ENCODE measurements around the gene OPRL1.
"Not testable (repeated sequence)": the region's sequence is repeated elsewhere in the genome, so short reads cannot be mapped to it uniquely, and the experiment has no call there.

Gene OPRL1

DNA sequence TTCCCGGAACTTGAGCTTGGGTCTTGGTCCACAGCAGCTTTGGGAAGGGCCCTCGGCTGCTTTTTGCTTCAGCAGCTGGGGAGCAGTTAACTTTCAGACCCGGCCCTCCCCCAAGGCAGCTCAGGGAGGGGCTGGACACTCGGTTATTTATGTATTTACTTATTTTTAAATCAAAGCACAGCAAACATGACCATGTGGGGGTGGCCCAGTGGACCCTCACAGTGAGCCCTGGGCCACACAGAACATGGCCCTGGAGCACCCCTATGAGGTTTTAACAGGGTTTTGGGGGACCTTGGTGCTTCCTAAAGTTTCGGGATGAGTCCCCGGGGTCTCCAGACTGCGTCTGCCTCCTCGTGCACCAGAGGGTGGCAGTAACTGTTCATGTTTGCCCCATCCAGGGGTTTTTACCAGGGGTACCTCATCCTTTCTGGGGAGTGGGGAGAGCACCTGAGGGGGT, 54.1 kb downstream of the OPRL1 start:
- Histone ChIP-seq H3K36me3 (ENCODE audit: control insufficient read depth in 2 of 2, insufficient read depth in 1 of 2, low read length in 2 of 2) (no peaks in the 10 kb centered on the region), H3K27ac (ENCODE audit: extremely low read depth, low read depth, low read length) (no peak overlapping the region), H3K4me3 (ENCODE audit: low read depth, low read length) (no peak overlapping the region), H3K4me1 (ENCODE audit: control insufficient read depth, insufficient read depth, low read length) (no peaks in the 10 kb centered on the region), H3K9me3 (ENCODE audit: control insufficient read depth, insufficient read depth, low read depth, low read length) (no peaks in the 10 kb centered on the region)
- TF ChIP-seq ZNF654 (tag by site-specific recombination; IDR thresholded peaks at IDR 0.05; ENCODE audit: low read depth) (peak; percentile 6; the same call in 1 of the 2 replicates), ZNF473 (tag by site-specific recombination; IDR thresholded peaks at IDR 0.05) (no peak), GLIS2 (tag by site-specific recombination; IDR thresholded peaks at IDR 0.05) (peak; percentile 41; the same call in 1 of the 2 replicates), BCL11A (tag by site-specific recombination; IDR thresholded peaks at IDR 0.05; ENCODE audit: low read depth) (peak; percentile 30; the same call in 1 of the 2 replicates), ZNF341 (tag by site-specific recombination; IDR thresholded peaks at IDR 0.05; ENCODE audit: low read depth) (no peak), KLF16 (tag by site-specific recombination; IDR thresholded peaks at IDR 0.05) (no peak)
- TF ChIP-seq, protein P1, sequence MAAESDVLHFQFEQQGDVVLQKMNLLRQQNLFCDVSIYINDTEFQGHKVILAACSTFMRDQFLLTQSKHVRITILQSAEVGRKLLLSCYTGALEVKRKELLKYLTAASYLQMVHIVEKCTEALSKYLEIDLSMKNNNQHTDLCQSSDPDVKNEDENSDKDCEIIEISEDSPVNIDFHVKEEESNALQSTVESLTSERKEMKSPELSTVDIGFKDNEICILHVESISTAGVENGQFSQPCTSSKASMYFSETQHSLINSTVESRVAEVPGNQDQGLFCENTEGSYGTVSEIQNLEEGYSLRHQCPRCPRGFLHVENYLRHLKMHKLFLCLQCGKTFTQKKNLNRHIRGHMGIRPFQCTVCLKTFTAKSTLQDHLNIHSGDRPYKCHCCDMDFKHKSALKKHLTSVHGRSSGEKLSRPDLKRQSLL (tag by site-specific recombination; IDR thresholded peaks at IDR 0.05) = no peak
- TF ChIP-seq, protein P2, sequence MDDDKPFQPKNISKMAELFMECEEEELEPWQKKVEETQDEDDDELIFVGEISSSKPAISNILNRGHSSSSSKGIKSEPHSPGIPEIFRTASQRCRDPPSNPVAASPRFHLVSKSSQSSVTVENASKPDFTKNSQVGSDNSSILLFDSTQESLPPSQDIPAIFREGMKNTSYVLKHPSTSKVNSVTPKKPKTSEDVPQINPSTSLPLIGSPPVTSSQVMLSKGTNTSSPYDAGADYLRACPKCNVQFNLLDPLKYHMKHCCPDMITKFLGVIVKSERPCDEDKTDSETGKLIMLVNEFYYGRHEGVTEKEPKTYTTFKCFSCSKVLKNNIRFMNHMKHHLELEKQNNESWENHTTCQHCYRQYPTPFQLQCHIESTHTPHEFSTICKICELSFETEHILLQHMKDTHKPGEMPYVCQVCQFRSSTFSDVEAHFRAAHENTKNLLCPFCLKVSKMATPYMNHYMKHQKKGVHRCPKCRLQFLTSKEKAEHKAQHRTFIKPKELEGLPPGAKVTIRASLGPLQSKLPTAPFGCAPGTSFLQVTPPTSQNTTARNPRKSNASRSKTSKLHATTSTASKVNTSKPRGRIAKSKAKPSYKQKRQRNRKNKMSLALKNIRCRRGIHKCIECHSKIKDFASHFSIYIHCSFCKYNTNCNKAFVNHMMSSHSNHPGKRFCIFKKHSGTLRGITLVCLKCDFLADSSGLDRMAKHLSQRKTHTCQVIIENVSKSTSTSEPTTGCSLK (tag by site-specific recombination; IDR thresholded peaks at IDR 0.05) = no peak
- POLR2A ChIA-PET = no interaction called here
- CTCF ChIA-PET = interaction anchor here (0.6 kb wide), 1 partner anchor 140 kb away, joined by 3 read pairs; no protein-coding TSS in a partner anchor

DNA sequence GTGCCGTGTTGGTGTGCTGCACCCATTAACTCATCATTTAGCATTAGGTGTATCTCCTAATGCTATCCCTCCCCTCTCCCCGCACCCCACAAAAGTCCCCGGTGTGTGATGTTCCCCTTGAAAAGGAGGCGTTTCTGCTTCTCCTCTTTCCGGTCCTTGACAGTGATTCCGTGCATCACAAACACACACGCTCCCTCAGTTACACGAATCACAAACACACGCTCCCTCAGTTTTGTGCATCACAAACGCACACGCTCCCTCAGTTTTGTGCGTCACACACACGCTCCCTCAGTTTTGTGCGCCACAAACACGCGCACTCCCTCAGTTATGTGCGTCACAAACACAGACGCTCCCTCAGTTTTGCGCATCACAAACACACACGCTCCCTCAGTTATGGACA, 54.9 kb downstream of the OPRL1 start:
- H3K36me3 ChIP-seq (ENCODE audit: control insufficient read depth in 2 of 2, insufficient read depth in 1 of 2, low read length in 2 of 2); H3K27ac ChIP-seq (ENCODE audit: extremely low read depth, low read depth, low read length); H3K9me3 ChIP-seq (ENCODE audit: control insufficient read depth, insufficient read depth, low read depth, low read length); H3K4me3 ChIP-seq (ENCODE audit: low read depth, low read length); H3K4me1 ChIP-seq (ENCODE audit: control insufficient read depth, insufficient read depth, low read length); CTCF ChIA-PET; POLR2A ChIA-PET: not testable (repeated sequence)
- peak; percentile 69 for TF ChIP-seq ZBTB48 (tag by site-specific recombination; IDR thresholded peaks at IDR 0.05)

DNA sequence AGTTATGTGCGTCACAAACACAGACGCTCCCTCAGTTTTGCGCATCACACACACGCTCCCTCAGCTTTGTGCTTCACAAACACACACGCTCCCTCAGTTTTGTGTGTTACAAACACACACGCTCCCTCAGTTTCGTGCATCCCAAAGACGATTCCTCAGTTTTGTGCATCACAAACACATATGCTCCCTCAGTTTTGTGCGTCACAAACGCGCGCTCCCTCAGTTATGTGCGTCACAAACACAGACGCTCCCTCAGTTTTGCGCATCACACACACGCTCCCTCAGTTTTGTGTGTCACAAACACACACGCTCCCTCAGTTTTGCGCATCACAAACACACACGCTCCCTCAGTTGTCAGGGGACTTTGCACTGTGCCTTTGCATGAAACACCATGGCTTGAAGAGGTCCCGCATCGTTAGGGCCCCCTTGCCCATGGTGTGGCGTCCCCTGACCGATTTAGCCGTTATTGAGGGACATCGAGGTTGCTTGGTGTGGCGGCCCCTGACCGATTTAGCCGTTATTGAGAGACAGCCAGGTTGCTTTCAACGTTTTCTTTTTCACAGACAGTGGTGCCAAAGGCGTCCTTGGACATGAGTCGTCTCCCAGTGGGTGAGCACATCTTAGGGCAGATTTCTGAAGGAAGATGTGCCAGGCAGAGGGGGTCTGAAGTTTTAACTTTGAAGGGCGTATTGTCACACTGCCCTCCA, 56.3 kb downstream of the OPRL1 start:
- POLR2A ChIA-PET = no interaction called here
- Histone ChIP-seq H3K4me1 (ENCODE audit: control insufficient read depth, insufficient read depth, low read length) (no peaks in the 10 kb centered on the region), H3K27ac (ENCODE audit: extremely low read depth, low read depth, low read length) (no peak overlapping the region), H3K36me3 (ENCODE audit: control insufficient read depth in 2 of 2, insufficient read depth in 1 of 2, low read length in 2 of 2) (no peaks in the 10 kb centered on the region), H3K9me3 (ENCODE audit: control insufficient read depth, insufficient read depth, low read depth, low read length) (no peaks in the 10 kb centered on the region), H3K4me3 (ENCODE audit: low read depth, low read length) (no peak overlapping the region)
- no peak for TF ChIP-seq KLF16 (tag by site-specific recombination; IDR thresholded peaks at IDR 0.05)
- peak; percentile 83 for TF ChIP-seq ZBTB48 (tag by site-specific recombination; IDR thresholded peaks at IDR 0.05)
- CTCF ChIA-PET = interaction anchor here (0.5 kb wide), 1 partner anchor 67 kb away, joined by 4 read pairs; no protein-coding TSS in a partner anchor

DNA sequence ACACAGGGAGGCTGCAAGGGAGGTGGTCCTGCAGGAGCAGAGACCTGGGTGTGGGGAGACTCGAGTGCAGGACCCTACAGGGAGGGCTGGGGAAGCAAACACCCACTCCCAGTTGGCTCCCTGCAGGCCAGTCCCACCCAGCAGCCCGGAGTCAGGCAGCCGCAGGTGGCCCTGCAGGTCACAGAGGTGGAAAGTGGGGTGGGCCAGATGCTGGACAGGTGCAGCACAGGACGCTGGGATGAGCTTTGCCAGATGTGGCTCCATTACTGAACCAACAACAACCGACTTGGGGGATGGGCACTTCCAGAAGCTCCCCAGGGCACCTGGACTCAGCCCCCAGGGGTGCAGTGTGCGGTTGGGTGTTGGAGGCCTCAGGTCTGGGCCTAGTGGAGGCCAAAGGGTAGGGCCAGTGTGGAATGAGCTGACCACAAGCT, 57.7 kb downstream of the OPRL1 start:
- Histone ChIP-seq H3K9me3 (ENCODE audit: control insufficient read depth, insufficient read depth, low read depth, low read length) (no peaks in the 10 kb centered on the region), H3K36me3 (ENCODE audit: control insufficient read depth in 2 of 2, insufficient read depth in 1 of 2, low read length in 2 of 2) (no peaks in the 10 kb centered on the region), H3K4me1 (ENCODE audit: control insufficient read depth, insufficient read depth, low read length) (no peaks in the 10 kb centered on the region), H3K27ac (ENCODE audit: extremely low read depth, low read depth, low read length) (no peak overlapping the region), H3K4me3 (ENCODE audit: low read depth, low read length) (no peak overlapping the region)
- CTCF ChIA-PET = interaction anchor here (0.6 to 1.1 kb wide), 2 partner anchors 18 to 760 kb away, joined by 3 read pairs; no protein-coding TSS in a partner anchor
- TF ChIP-seq, protein P3, sequence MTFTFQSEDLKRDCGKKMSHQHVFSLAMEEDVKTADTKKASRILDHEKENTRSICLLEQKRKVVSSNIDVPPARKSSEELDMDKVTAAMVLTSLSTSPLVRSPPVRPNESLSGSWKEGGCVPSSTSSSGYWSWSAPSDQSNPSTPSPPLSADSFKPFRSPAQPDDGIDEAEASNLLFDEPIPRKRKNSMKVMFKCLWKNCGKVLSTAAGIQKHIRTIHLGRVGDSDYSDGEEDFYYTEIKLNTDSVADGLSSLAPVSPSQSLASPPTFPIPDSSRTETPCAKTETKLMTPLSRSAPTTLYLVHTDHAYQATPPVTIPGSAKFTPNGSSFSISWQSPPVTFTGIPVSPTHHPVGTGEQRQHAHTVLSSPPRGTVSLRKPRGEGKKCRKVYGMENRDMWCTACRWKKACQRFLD (tag by site-specific recombination; IDR thresholded peaks at IDR 0.05) = no peak
- no peak for TF ChIP-seq ZNF155 (tag by site-specific recombination; IDR thresholded peaks at IDR 0.05)
- POLR2A ChIA-PET = no interaction called here

Data from HEK293 (cell line).